Small intestine (tissue), 7 donors: Measurements from ENCODE around the gene DOCK4. TPM values are rescaled to one million over a fixed set of nuclear protein-coding genes. Genes with fewer than 3 reads are reported as not detected.

Source experiments
- DNase-seq, 2 donors: peaks; one replicate each; pipeline versions ENCODE4 v3.0.0 to v3.0.0-alpha.2; 2013
- FAIRE-seq: peaks from 2 replicates; lab custom pipeline; 2012; peaks lifted over from hg19 to GRCh38; lab: Jason Lieb, UNC
- H3K27ac ChIP-seq, 3 donors: one replicate each; pipeline ENCODE4 v1.5.1; 2013; ENCODE audit warnings: low read length in 2 of 3, mild to moderate bottlenecking in 2 of 3, control low read depth in 1 of 3, inconsistent platforms in 1 of 3, low read depth in 1 of 3, moderate library complexity in 1 of 3
- H3K27me3 ChIP-seq, 3 donors: one replicate each; pipeline ENCODE4 v1.6.1; 2013; ENCODE audit warnings: low read length in 3 of 3, inconsistent platforms in 1 of 3; ENCODE audit not compliant: control insufficient read depth in 3 of 3, insufficient read depth in 3 of 3
- H3K36me3 ChIP-seq, 3 donors: one replicate each; pipeline ENCODE4 v1.6.1; 2013; ENCODE audit warnings: low read length in 3 of 3, inconsistent platforms in 1 of 3, low read depth in 1 of 3, mild to moderate bottlenecking in 1 of 3, moderate library complexity in 1 of 3; ENCODE audit not compliant: control insufficient read depth in 3 of 3, insufficient read depth in 2 of 3
- H3K4me1 ChIP-seq, 3 donors: one replicate each; pipeline ENCODE4 v1.6.1; 2013; ENCODE audit warnings: low read length in 2 of 3, inconsistent platforms in 1 of 3, low read depth in 1 of 3, mild to moderate bottlenecking in 1 of 3, moderate library complexity in 1 of 3; ENCODE audit not compliant: control insufficient read depth in 3 of 3, insufficient read depth in 2 of 3
- H3K4me3 ChIP-seq, 3 donors: one replicate each; pipeline ENCODE4 v1.5.1; 2013; ENCODE audit warnings: low read length in 3 of 3, control low read depth in 1 of 3, inconsistent platforms in 1 of 3, low read depth in 1 of 3, mild to moderate bottlenecking in 1 of 3, moderate library complexity in 1 of 3
- H3K9me3 ChIP-seq, 2 donors: one replicate each; pipeline ENCODE4 v1.6.1; 2013; ENCODE audit warnings: low read depth in 1 of 2, low read length in 1 of 2; ENCODE audit not compliant: control insufficient read depth in 2 of 2, insufficient read depth in 1 of 2
- WGBS, 3 donors: extraction: QIAGEN DNeasy Blood & Tissue Kit; methylation state at CpG; one replicate each; pipeline ENCODE4 v1.1.7; 2013; 5-methylcytosine and 5-hydroxymethylcytosine counted together
- polyA plus RNA-seq, 4 donors: library from polyadenylated mRNA; stranded (reverse) in 3 of 4; unstranded in 1 of 4; fragments of 200-250 nt in 3 of 4; fragments of 120-200 nt in 1 of 4; gene quantifications; one replicate each; pipeline versions ENCODE4 v1.2.1 to v1.2.3, GENCODE V29; 2013
- donor health status: healthy with polysubstance abuse.
- donor health status: control.
- donor health status: control.
- donor health status: Bipolar disorder and iron deficiency.
- donor health status: healthy.

The DOCK4 gene
- polyA plus RNA-seq, 4 donors, result 1.9 to 4.1 (median 3.8) TPM; not detected in 1

- H3K4me1 ChIP-seq, result no peaks in the 10 kb centered on the region
- no peak overlapping the region for H3K27ac ChIP-seq
- no peaks in the 10 kb centered on the region for H3K27me3 ChIP-seq
- H3K9me3 ChIP-seq, result no peaks in the 10 kb centered on the region
- FAIRE-seq (no peak), DNase-seq (no peak)
- H3K4me3 ChIP-seq, result no peak overlapping the region
- H3K36me3 ChIP-seq, result no peaks in the 10 kb centered on the region
Measured at GRCh38 chr7:111762211-111762610, 444.0 kb downstream of the DOCK4 start.

DNA sequence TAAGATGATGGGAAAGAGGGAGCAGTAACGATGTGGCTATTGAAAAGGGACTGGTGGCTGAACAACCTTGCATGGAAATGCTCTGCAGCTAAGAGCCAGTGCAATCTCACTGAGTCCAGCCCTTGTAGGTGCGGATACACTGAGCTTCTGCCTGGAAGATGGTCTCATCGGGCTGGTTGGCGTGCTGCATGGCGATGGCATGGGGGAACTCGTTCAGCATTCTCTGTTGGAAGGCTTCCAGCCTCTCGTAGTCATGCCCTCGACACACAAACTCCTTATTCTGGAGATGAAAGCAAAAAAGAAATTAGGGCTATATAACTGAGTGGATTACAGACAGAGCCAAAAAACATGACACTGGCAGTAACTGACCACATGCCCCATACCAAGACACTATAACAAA lies 446.2 kb downstream of the DOCK4 start:
- H3K9me3 ChIP-seq, result no peaks in the 10 kb centered on the region
- no peak overlapping the region for H3K4me3 ChIP-seq
- peaks cover 0 to 2% (median 0%) of the 10 kb centered on the region in 3 donors for H3K27me3 ChIP-seq
- FAIRE-seq, result no peak
- no peak for DNase-seq
- H3K36me3 ChIP-seq, result no peaks in the 10 kb centered on the region
- no peak overlapping the region for H3K27ac ChIP-seq
- WGBS, 3 donors, result 64 to 84% (median 72%) methylated on average over 8 of the region's 8 CpGs
- no peaks in the 10 kb centered on the region for H3K4me1 ChIP-seq

GRCh38 chr7:111758332-111758731 lies 447.9 kb downstream of the DOCK4 start:
- H3K36me3 ChIP-seq, result no peaks in the 10 kb centered on the region
- H3K27ac ChIP-seq, result no peak overlapping the region
- H3K27me3 ChIP-seq, result peaks cover 0 to 2% (median 0%) of the 10 kb centered on the region in 3 donors
- no peaks in the 10 kb centered on the region for H3K4me1 ChIP-seq
- FAIRE-seq (no peak), DNase-seq (no peak)
- H3K9me3 ChIP-seq, result no peaks in the 10 kb centered on the region
- 27 to 65% (median 55%) methylated on average over 5 of the region's 5 CpGs for WGBS, 3 donors
- no peak overlapping the region for H3K4me3 ChIP-seq

DNA sequence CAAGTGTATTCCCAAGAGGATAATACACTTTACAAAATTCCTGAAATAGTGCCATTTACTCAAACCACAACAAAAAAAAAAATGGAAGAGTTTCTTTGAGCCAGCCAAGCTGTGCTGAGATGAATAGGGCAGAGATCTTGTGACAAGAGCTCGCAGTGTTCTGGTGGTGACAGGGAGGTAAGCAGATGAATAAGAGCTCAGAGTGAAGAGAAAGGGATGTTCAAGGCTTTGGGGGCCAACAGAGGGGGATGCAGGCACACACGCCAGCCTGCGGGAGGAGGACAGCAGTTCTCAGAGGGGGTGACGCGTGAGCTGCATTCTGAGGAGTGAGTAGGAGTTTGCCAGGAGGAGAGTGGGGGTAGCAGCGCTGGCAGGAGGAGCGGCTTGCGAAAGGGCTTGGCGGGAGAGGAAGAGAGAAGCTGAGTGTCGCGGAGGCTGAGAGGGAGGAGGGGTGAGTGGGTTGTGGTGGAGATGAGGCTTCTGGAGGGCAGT lies 449.5 kb downstream of the DOCK4 start:
- Histone ChIP-seq H3K4me1 (no peaks in the 10 kb centered on the region), H3K9me3 (no peaks in the 10 kb centered on the region), H3K4me3 (no peak overlapping the region), H3K27me3 (peaks cover 0 to 2% (median 0%) of the 10 kb centered on the region in 3 donors), H3K27ac (no peak overlapping the region), H3K36me3 (no peaks in the 10 kb centered on the region)
- no peak for DNase-seq
- WGBS, 3 donors, result 61 to 90% (median 87%) methylated on average over 11 of the region's 11 CpGs
- FAIRE-seq, result no peak

- no peaks in the 10 kb centered on the region for H3K36me3 ChIP-seq
- H3K27ac ChIP-seq, result no peak overlapping the region
- no peaks in the 10 kb centered on the region for H3K9me3 ChIP-seq
- H3K27me3 ChIP-seq, result peaks cover 0 to 2% (median 0%) of the 10 kb centered on the region in 3 donors
- WGBS, 3 donors, result 86 to 91% (median 89%) methylated on average over 6 of the region's 6 CpGs
- no peak overlapping the region for H3K4me3 ChIP-seq
- no peaks in the 10 kb centered on the region for H3K4me1 ChIP-seq
- DNase-seq, result no peak
- FAIRE-seq, result no peak
Measured at GRCh38 chr7:111755383-111755782, 450.8 kb downstream of the DOCK4 start.

GRCh38 chr7:111753968-111754367 lies 452.2 kb downstream of the DOCK4 start:
- FAIRE-seq, result no peak
- Histone ChIP-seq H3K4me1 (no peaks in the 10 kb centered on the region), H3K27ac (no peak overlapping the region), H3K9me3 (no peaks in the 10 kb centered on the region), H3K27me3 (peaks cover 0 to 2% (median 0%) of the 10 kb centered on the region in 3 donors), H3K36me3 (no peaks in the 10 kb centered on the region), H3K4me3 (no peak overlapping the region)
- WGBS, 3 donors, result 72 to 83% (median 75%) methylated on average over 3 of the region's 3 CpGs
- no peak for DNase-seq

GRCh38 chr7:111752022-111752582 lies 454.1 kb downstream of the DOCK4 start:
- Histone ChIP-seq H3K4me3 (no peak overlapping the region), H3K4me1 (no peaks in the 10 kb centered on the region), H3K27ac (no peak overlapping the region), H3K36me3 (no peaks in the 10 kb centered on the region), H3K9me3 (no peaks in the 10 kb centered on the region), H3K27me3 (peaks cover 0 to 2% (median 0%) of the 10 kb centered on the region in 3 donors)
- WGBS, 3 donors, result 22 to 28% (median 26%) methylated on average over 4 of the region's 4 CpGs
- DNase-seq, result peak; percentile 26 to 34
- FAIRE-seq, result no peak

GRCh38 chr7:111750878-111751277 lies 455.3 kb downstream of the DOCK4 start:
- no peaks in the 10 kb centered on the region for H3K27me3 ChIP-seq
- WGBS, 3 donors, result 80 to 89% (median 86%) methylated on average over 2 of the region's 2 CpGs
- H3K4me3 ChIP-seq, result no peak overlapping the region
- no peaks in the 10 kb centered on the region for H3K36me3 ChIP-seq
- no peaks in the 10 kb centered on the region for H3K9me3 ChIP-seq
- no peaks in the 10 kb centered on the region for H3K4me1 ChIP-seq
- DNase-seq, result no peak
- H3K27ac ChIP-seq, result no peak overlapping the region
- no peak for FAIRE-seq

- Histone ChIP-seq H3K4me1 (no peaks in the 10 kb centered on the region), H3K9me3 (no peaks in the 10 kb centered on the region), H3K27ac (no peak overlapping the region), H3K4me3 (no peak overlapping the region), H3K36me3 (no peaks in the 10 kb centered on the region), H3K27me3 (no peaks in the 10 kb centered on the region)
- FAIRE-seq, result no peak
- DNase-seq, result peak in 1 of 2 donors; percentile 17
- WGBS, 3 donors, result 43 to 78% (median 52%) methylated on average over 4 of the region's 4 CpGs
Measured at GRCh38 chr7:111750228-111750627, 456.0 kb downstream of the DOCK4 start.
